Muscle of leg (tissue), 11 donors: ENCODE results near the gene C13orf46. TPM values are rescaled to one million over a fixed set of nuclear protein-coding genes. Genes with fewer than 3 reads are reported as not detected.
"Not testable (repeated sequence)": the region's sequence is repeated elsewhere in the genome, so short reads cannot be mapped to it uniquely, and the experiment has no call there.

Experiments
- DNase-seq: peaks from one replicate; pipeline ENCODE4 v3.0.0; 2013
- H3K27ac ChIP-seq: one replicate; pipeline ENCODE4 v1.5.1; 2013; ENCODE audit warnings: mild to moderate bottlenecking, low read length, control low read depth
- H3K27me3 ChIP-seq: one replicate; pipeline ENCODE4 v1.6.1; 2013; ENCODE audit warnings: low read length; ENCODE audit not compliant: control insufficient read depth, insufficient read depth
- H3K36me3 ChIP-seq: one replicate; pipeline ENCODE4 v1.6.1; 2013; ENCODE audit warnings: low read length; ENCODE audit not compliant: control insufficient read depth, insufficient read depth
- H3K4me1 ChIP-seq: one replicate; pipeline ENCODE4 v1.6.1; 2013; ENCODE audit warnings: low read length; ENCODE audit not compliant: control insufficient read depth, insufficient read depth
- H3K4me3 ChIP-seq: one replicate; pipeline ENCODE4 v1.5.1; 2013; ENCODE audit warnings: low read length, control low read depth
- H3K9me3 ChIP-seq: replicated peaks from 2 replicates; pipeline ENCODE4 v1.6.1; 2013; ENCODE audit warnings: low read depth, low read length; ENCODE audit not compliant: control insufficient read depth
- WGBS: methylation state at CpG from one replicate; pipeline ENCODE4 v1.1.5; 2013; ENCODE audit warnings: missing lambda C conversion rate; ENCODE audit not compliant: insufficient coverage; 5-methylcytosine and 5-hydroxymethylcytosine counted together
- polyA plus RNA-seq, 8 donors: library from polyadenylated mRNA; unstranded; fragments of 120-200 nt; gene quantifications; one replicate each; pipeline versions ENCODE4 v1.2.1 to v1.2.3, GENCODE V29; 2013; ENCODE audit warnings: inconsistent platforms in 1 of 8, low replicate concordance in 1 of 8; ENCODE audit not compliant: insufficient read length in 8 of 8, insufficient read depth in 1 of 8
- total RNA-seq: library from RNA; stranded (reverse); fragments of 120-200 nt; gene quantifications from one replicate; pipeline ENCODE4 v1.2.4, GENCODE V29; 2013

Gene C13orf46
- total and polyA plus RNA-seq, 9 donors = 0.09 to 0.56 (median 0.28) TPM

GRCh38 chr13:113915012-113915763, 58.7 kb downstream of the C13orf46 start:
- Histone ChIP-seq H3K36me3 (no peaks in the 10 kb centered on the region), H3K27ac (no peak overlapping the region), H3K9me3 (no peaks in the 10 kb centered on the region), H3K4me3 (no peak overlapping the region), H3K27me3 (peaks cover 24% of the 10 kb centered on the region), H3K4me1 (peaks cover 7% of the 10 kb centered on the region)
- DNase-seq = no peak
- WGBS = 46% methylated on average over 18 of the region's 21 CpGs

- Histone ChIP-seq H3K4me3 (no peak overlapping the region), H3K36me3 (no peaks in the 10 kb centered on the region), H3K4me1 (peaks cover 7% of the 10 kb centered on the region), H3K27ac (no peak overlapping the region), H3K9me3 (no peaks in the 10 kb centered on the region), H3K27me3 (peaks cover 24% of the 10 kb centered on the region)
- DNase-seq = no peak
- 84% methylated on average over 21 of the region's 24 CpGs for WGBS
Measured at GRCh38 chr13:113914333-113915011, 59.4 kb downstream of the C13orf46 start.

- H3K27me3 ChIP-seq = peaks cover 24% of the 10 kb centered on the region
- DNase-seq, H3K36me3 ChIP-seq, H3K27ac ChIP-seq, H3K4me3 ChIP-seq, H3K9me3 ChIP-seq, H3K4me1 ChIP-seq: not testable (repeated sequence)
- 95% methylated on average over 20 of the region's 22 CpGs for WGBS
Measured at GRCh38 chr13:113913838-113914237, 60.0 kb downstream of the C13orf46 start.

GRCh38 chr13:113913408-113913807, 60.5 kb downstream of the C13orf46 start:
- H3K4me3 ChIP-seq, H3K27ac ChIP-seq, DNase-seq, H3K4me1 ChIP-seq, H3K36me3 ChIP-seq, H3K9me3 ChIP-seq: not testable (repeated sequence)
- peaks cover 24% of the 10 kb centered on the region for H3K27me3 ChIP-seq
- 100% methylated on average over 1 of the region's 8 CpGs for WGBS

- Histone ChIP-seq H3K27me3 (peaks cover 24% of the 10 kb centered on the region), H3K4me3 (no peak overlapping the region), H3K4me1 (peaks cover 11% of the 10 kb centered on the region), H3K36me3 (no peaks in the 10 kb centered on the region), H3K9me3 (no peaks in the 10 kb centered on the region), H3K27ac (no peak overlapping the region)
- no CpG with 5 or more reads among the region's 3 CpGs for WGBS
- no peak for DNase-seq
Measured at GRCh38 chr13:113912596-113912995, 61.3 kb downstream of the C13orf46 start.

- DNase-seq = peak; percentile 82
- Histone ChIP-seq H3K4me3 (no peak overlapping the region), H3K27me3 (peaks cover 2% of the 10 kb centered on the region), H3K36me3 (no peaks in the 10 kb centered on the region), H3K27ac (peak overlapping the region; percentile 9), H3K4me1 (peaks cover 9% of the 10 kb centered on the region), H3K9me3 (no peaks in the 10 kb centered on the region)
- 42% methylated on average over 10 of the region's 17 CpGs for WGBS
Measured at GRCh38 chr13:113907635-113908617, 66.0 kb downstream of the C13orf46 start.

GRCh38 chr13:113906571-113906970, 67.3 kb downstream of the C13orf46 start:
- H3K36me3 ChIP-seq = no peaks in the 10 kb centered on the region
- H3K4me1 ChIP-seq = peaks cover 9% of the 10 kb centered on the region
- DNase-seq = no peak
- peak overlapping the region; percentile 39 for H3K27ac ChIP-seq
- no peak overlapping the region for H3K4me3 ChIP-seq
- H3K27me3 ChIP-seq = peaks cover 2% of the 10 kb centered on the region
- no peaks in the 10 kb centered on the region for H3K9me3 ChIP-seq
- 67% methylated on average over 4 of the region's 4 CpGs for WGBS

- 93% methylated on average over 8 of the region's 8 CpGs for WGBS
- no peak for DNase-seq
- H3K27me3 ChIP-seq = peaks cover 2% of the 10 kb centered on the region
- no peak overlapping the region for H3K4me3 ChIP-seq
- no peaks in the 10 kb centered on the region for H3K9me3 ChIP-seq
- no peak overlapping the region for H3K27ac ChIP-seq
- H3K4me1 ChIP-seq = peaks cover 9% of the 10 kb centered on the region
- H3K36me3 ChIP-seq = no peaks in the 10 kb centered on the region
Measured at GRCh38 chr13:113905942-113906341, 67.9 kb downstream of the C13orf46 start.

- Histone ChIP-seq H3K36me3 (no peaks in the 10 kb centered on the region), H3K9me3 (no peaks in the 10 kb centered on the region), H3K4me1 (peaks cover 9% of the 10 kb centered on the region), H3K4me3 (no peak overlapping the region), H3K27me3 (peaks cover 2% of the 10 kb centered on the region), H3K27ac (no peak overlapping the region)
- 89% methylated on average over 7 of the region's 9 CpGs for WGBS
- no peak for DNase-seq
Measured at GRCh38 chr13:113905018-113905417, 68.9 kb downstream of the C13orf46 start.

GRCh38 chr13:113904411-113904810, 69.5 kb downstream of the C13orf46 start:
- no peaks in the 10 kb centered on the region for H3K9me3 ChIP-seq
- H3K27me3 ChIP-seq = peaks cover 2% of the 10 kb centered on the region
- H3K4me1 ChIP-seq = peaks cover 9% of the 10 kb centered on the region
- DNase-seq = no peak
- WGBS = 76% methylated on average over 7 of the region's 8 CpGs
- no peaks in the 10 kb centered on the region for H3K36me3 ChIP-seq
- H3K4me3 ChIP-seq = no peak overlapping the region
- H3K27ac ChIP-seq = no peak overlapping the region
